Neural crest cell (in vitro differentiated cells): ENCODE measurements around the gene ADPRH. TPM values are rescaled to one million over a fixed set of nuclear protein-coding genes. Genes with fewer than 3 reads are reported as not detected.

Experiments used
- DNase-seq: peaks from one replicate; pipeline ENCODE4 v3.0.0; 2021; ENCODE audit warnings: low read depth, mixed read lengths, low spot score
- H3K27ac Mint-ChIP-seq: one replicate; pipeline ENCODE4 v1.8.0; 2021; ENCODE audit warnings: mild to moderate bottlenecking, mixed read lengths; ENCODE audit not compliant: unreplicated experiment
- H3K27me3 Mint-ChIP-seq: 2 replicates; pipeline ENCODE4 v1.8.0; 2021; ENCODE audit warnings: low read depth, mild to moderate bottlenecking, mixed read lengths
- H3K36me3 Mint-ChIP-seq: 2 replicates; pipeline ENCODE4 v1.8.0; 2021; ENCODE audit warnings: low read depth, mild to moderate bottlenecking, mixed read lengths
- H3K4me1 Mint-ChIP-seq: 2 replicates; pipeline ENCODE4 v1.8.0; 2021; ENCODE audit warnings: mixed read lengths
- H3K4me3 Mint-ChIP-seq: one replicate; pipeline ENCODE4 v1.8.0; 2021; ENCODE audit warnings: mild to moderate bottlenecking, mixed read lengths
- H3K9me3 Mint-ChIP-seq: 2 replicates; pipeline ENCODE4 v1.8.0; 2021; ENCODE audit warnings: mixed read lengths
- total RNA-seq: library from RNA; stranded (reverse); gene quantifications from 2 replicates; pipeline ENCODE4 v1.2.1, GENCODE V29; 2021
- TF ChIP-seq, protein P1 (sequence below): fragments of 200-600 bp; sonication (generic); conservative IDR thresholded peaks from 2 replicates; pipeline ENCODE4 v1.5.0; 2021; ENCODE audit warnings: antibody characterized with exemption, mild to moderate bottlenecking

ADPRH gene
- total RNA-seq, 1 donor from 2014 or later, result 3.5 TPM

DNA sequence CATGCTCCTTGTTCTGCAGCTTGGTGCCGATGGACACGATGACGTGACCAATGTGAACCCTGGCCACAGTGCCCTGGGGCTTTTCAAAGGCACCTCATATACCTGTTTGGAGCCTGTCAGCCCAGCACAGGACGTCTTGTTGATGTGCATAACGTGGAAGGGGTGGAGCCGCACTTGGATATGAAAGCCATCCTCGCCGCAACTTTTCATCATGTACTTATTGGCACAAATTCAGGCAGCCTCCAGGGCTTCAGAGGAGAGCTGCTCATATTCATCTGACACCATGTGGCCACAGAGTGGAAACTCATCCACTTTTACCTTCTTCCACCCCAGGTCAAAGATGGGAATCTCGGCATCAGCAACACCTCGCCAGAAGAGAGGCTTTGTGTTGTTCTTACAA lies 56.4 kb downstream of the ADPRH start:
- TF ChIP-seq, protein P1, sequence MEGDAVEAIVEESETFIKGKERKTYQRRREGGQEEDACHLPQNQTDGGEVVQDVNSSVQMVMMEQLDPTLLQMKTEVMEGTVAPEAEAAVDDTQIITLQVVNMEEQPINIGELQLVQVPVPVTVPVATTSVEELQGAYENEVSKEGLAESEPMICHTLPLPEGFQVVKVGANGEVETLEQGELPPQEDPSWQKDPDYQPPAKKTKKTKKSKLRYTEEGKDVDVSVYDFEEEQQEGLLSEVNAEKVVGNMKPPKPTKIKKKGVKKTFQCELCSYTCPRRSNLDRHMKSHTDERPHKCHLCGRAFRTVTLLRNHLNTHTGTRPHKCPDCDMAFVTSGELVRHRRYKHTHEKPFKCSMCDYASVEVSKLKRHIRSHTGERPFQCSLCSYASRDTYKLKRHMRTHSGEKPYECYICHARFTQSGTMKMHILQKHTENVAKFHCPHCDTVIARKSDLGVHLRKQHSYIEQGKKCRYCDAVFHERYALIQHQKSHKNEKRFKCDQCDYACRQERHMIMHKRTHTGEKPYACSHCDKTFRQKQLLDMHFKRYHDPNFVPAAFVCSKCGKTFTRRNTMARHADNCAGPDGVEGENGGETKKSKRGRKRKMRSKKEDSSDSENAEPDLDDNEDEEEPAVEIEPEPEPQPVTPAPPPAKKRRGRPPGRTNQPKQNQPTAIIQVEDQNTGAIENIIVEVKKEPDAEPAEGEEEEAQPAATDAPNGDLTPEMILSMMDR, result no peak
- Mint-ChIP-seq H3K27ac (no peak overlapping the region), H3K4me1 (no peaks in the 10 kb centered on the region), H3K27me3 (no peaks in the 10 kb centered on the region), H3K9me3 (no peaks in the 10 kb centered on the region), H3K36me3 (no peaks in the 10 kb centered on the region), H3K4me3 (no peak overlapping the region)
- DNase-seq, result no peak

DNA sequence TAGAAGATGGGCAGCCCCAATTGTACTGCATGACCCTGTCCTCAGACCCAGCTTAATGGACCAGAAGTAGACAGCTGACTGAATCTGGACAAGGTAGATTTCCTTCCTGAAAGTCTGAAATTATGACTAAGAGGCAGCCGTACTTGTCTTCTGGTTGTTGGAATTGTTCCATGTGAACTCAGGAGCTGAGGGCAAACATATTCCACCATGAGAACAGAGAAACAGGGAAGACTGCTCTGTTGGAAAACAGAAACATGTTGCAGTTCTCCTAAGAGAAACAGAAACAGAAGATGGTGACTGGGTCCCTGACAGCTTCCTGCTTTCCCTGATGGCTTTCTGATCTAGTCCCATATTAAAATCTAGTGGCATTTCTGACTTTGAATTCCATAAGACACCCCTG lies 57.0 kb downstream of the ADPRH start:
- Mint-ChIP-seq H3K27me3 (no peaks in the 10 kb centered on the region), H3K27ac (no peak overlapping the region), H3K4me3 (no peak overlapping the region), H3K4me1 (no peaks in the 10 kb centered on the region), H3K36me3 (peaks cover 1% of the 10 kb centered on the region), H3K9me3 (no peaks in the 10 kb centered on the region)
- no peak for DNase-seq
- TF ChIP-seq, protein P1, result no peak

GRCh38 chr3:119636891-119637611 lies 57.8 kb downstream of the ADPRH start:
- Mint-ChIP-seq H3K4me1 (no peaks in the 10 kb centered on the region), H3K36me3 (peaks cover 3% of the 10 kb centered on the region)

GRCh38 chr3:119637679-119638477 lies 58.6 kb downstream of the ADPRH start:
- no peaks in the 10 kb centered on the region for H3K4me1 Mint-ChIP-seq
- H3K9me3 Mint-ChIP-seq, result no peaks in the 10 kb centered on the region
- TF ChIP-seq, protein P1, result no peak
- no peak for DNase-seq
- no peaks in the 10 kb centered on the region for H3K27me3 Mint-ChIP-seq
- no peak overlapping the region for H3K4me3 Mint-ChIP-seq
- no peak overlapping the region for H3K27ac Mint-ChIP-seq
- H3K36me3 Mint-ChIP-seq, result peaks cover 3% of the 10 kb centered on the region

More at GRCh38 chr3:119636891-119637611, 57.8 kb downstream of the ADPRH start:
- Mint-ChIP-seq H3K27ac (no peak overlapping the region), H3K4me3 (no peak overlapping the region), H3K9me3 (no peaks in the 10 kb centered on the region), H3K27me3 (no peaks in the 10 kb centered on the region)
- TF ChIP-seq, protein P1, result no peak
- DNase-seq, result no peak

Other genes with a start within 250 kb of the ADPRH start
- gene TMEM39A, start 115.9 kb upstream of the ADPRH start, total RNA-seq, result 36.1 and 43.9 TPM in 2 replicates
- 29.0 and 31.1 TPM in 2 replicates for gene POGLUT1, start 110.5 kb upstream of the ADPRH start, total RNA-seq
- 94.2 and 98.2 TPM in 2 replicates for gene TIMMDC1, start 80.9 kb upstream of the ADPRH start, total RNA-seq
- not detected in 2 replicates for gene CD80, start 19.9 kb upstream of the ADPRH start, total RNA-seq
- gene PLA1A, start 18.4 kb downstream of the ADPRH start, total RNA-seq, result not detected in 2 replicates
- gene POPDC2, start 81.1 kb downstream of the ADPRH start, total RNA-seq, result 2.8 and 3.8 TPM in 2 replicates
- gene COX17, start 97.9 kb downstream of the ADPRH start, total RNA-seq, result 27.5 and 27.7 TPM in 2 replicates
- gene CFAP91, start 123.5 kb downstream of the ADPRH start, total RNA-seq, result 7.0 TPM in 2 replicates
- 0.26 TPM in 1 of 2 replicates, not detected in the other for gene NR1I2, start 202.6 kb downstream of the ADPRH start, total RNA-seq